ENCODE results near the gene UPF3A.
A peak's percentile ranks its signal among the peaks of the same experiment; 100 is the strongest.

UPF3A gene

DNA sequence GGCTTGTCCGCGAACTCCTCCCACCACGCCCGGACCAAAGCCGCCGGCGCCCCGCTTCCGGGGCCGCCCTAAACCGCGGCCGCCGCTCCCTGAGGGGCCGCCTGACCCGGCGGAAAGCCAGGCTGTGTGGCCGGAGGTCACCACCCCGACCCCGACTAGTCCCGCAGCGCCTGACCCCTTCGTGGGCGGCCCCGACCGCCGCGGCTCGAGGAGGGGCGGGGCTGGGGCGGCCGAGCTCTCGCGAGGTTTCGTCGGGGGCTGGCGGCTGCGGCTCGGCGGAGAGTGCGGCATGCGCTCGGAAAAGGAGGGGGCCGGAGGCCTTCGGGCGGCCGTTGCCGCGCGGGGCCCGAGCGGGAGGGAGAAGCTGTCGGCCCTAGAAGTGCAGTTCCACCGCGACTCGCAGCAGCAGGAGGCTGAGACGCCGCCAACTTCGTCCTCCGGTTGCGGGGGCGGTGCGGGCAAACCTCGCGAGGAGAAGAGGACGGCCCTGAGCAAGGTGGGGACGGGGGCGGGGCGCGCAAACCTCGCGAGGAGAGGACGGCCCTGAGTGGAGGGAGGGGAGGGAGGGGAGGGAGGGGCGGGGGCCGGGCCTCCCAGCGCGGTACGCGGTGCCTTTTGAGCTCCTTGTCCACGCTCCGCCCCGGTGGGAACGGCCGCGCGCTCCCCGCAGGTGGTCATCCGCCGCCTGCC is at the start of gene UPF3A:
TSS of gene UPF3A (plus strand) at position 251 of the 690 bp plus-strand sequence. CDS start at position 290, 39 bp downstream.
- peak; percentile 80 for TF ChIP-seq POLR2A (IDR thresholded peaks at IDR 0.05; ENCODE audit: low read length)
- TF ChIP-seq GATA1 (IDR thresholded peaks at IDR 0.05; ENCODE audit: low read depth, low read length) = no peak
- DNase-seq = peak; percentile 95 to 97

- TF ChIP-seq GATA1 (IDR thresholded peaks at IDR 0.05; ENCODE audit: low read depth, low read length) = no peak
- TF ChIP-seq POLR2A (IDR thresholded peaks at IDR 0.05; ENCODE audit: low read length) = no peak
- DNase-seq = no peak
Observed at GRCh38 chr13:114231886-114232285, 49.5 kb upstream of the UPF3A start.

DNA sequence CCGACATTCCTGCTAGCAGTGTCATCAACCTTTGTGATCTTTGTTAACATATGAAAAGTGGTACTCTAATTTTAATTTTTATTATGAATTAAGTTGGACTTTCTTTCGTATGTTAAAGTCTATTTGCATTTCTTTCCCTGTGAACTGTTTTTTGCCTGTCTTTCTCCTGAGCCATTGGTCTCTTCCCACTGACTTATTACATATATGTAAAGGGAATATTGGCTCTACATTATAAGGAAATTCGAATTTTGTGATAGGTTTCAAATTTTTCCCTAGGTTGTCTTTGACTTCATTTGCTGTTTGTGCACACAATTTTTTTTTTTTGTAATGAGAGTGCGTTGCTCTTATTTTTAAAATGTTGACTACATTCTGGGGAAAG is 47.1 kb upstream of the UPF3A start:
- TF ChIP-seq GATA1 (IDR thresholded peaks at IDR 0.05; ENCODE audit: low read depth, low read length) = no peak
- no peak for TF ChIP-seq POLR2A (IDR thresholded peaks at IDR 0.05; ENCODE audit: low read length)
- no peak for DNase-seq

GRCh38 chr13:114234645-114235421 is 46.6 kb upstream of the UPF3A start, which contains the start of gene CDC16:
CDC16 (plus strand) TSS chr13:114234897; CDS start chr13:114235085, 188 bp downstream.
- peak; percentile 95 to 96 for DNase-seq
- TF ChIP-seq GATA1 (IDR thresholded peaks at IDR 0.05; ENCODE audit: low read depth, low read length) (no peak), POLR2A (IDR thresholded peaks at IDR 0.05; ENCODE audit: low read length) (peak; percentile 75)

GRCh38 chr13:114235697-114236096 is 45.7 kb upstream of the UPF3A start:
- TF ChIP-seq POLR2A (IDR thresholded peaks at IDR 0.05; ENCODE audit: low read length) (no peak), GATA1 (IDR thresholded peaks at IDR 0.05; ENCODE audit: low read depth, low read length) (no peak)
- DNase-seq = peak; percentile 17 to 53

- TF ChIP-seq POLR2A (IDR thresholded peaks at IDR 0.05; ENCODE audit: low read length) (no peak), GATA1 (IDR thresholded peaks at IDR 0.05; ENCODE audit: low read depth, low read length) (no peak)
- DNase-seq = no peak
Observed at GRCh38 chr13:114236227-114236626, 45.2 kb upstream of the UPF3A start.

- TF ChIP-seq GATA1 (IDR thresholded peaks at IDR 0.05; ENCODE audit: low read depth, low read length) (no peak), POLR2A (IDR thresholded peaks at IDR 0.05; ENCODE audit: low read length) (no peak)
- DNase-seq = no peak
Observed at GRCh38 chr13:114237415-114238112, 43.8 kb upstream of the UPF3A start.

- TF ChIP-seq GATA1 (IDR thresholded peaks at IDR 0.05; ENCODE audit: low read depth, low read length) (no peak), POLR2A (IDR thresholded peaks at IDR 0.05; ENCODE audit: low read length) (no peak)
- DNase-seq = peak; percentile 13 to 19
Observed at GRCh38 chr13:114241918-114242317, 39.5 kb upstream of the UPF3A start.

DNA sequence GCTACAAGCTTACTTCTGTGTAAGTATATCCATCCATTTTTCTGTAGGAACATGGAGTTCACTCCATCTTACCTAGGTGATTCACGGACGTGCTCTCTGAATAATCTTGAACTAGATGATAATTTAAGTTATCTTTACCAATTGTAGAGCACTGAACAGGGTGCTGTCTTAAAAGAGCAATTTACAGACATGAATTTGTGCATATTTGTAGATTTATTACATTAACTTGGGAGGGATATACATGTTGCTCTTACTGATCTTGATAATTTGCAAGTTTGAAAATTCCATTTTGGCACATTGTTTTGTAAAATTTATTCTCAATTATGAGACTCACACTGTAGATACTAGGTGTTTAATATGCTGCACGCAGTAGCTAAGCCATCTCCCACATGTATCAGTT is 37.4 kb upstream of the UPF3A start:
- TF ChIP-seq GATA1 (IDR thresholded peaks at IDR 0.05; ENCODE audit: low read depth, low read length) = no peak
- no peak for TF ChIP-seq POLR2A (IDR thresholded peaks at IDR 0.05; ENCODE audit: low read length)
- no peak for DNase-seq

DNA sequence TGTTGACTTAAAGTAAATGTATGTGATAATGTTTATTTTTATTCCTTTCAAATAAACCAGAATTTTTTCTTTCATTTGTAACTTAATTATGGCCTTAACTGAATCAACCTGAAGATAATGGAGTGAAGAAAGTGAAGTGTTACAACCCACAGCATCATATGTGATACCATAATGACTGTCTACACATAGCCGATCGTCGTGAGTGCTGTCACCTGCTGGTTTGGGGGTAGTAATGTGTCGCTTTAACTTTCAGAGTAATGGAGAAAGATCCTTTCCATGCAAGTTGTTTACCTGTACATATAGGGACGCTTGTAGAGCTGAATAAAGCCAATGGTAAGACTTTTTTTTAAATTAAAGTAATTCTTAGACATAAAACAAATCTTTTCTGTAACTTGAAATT is 36.8 kb upstream of the UPF3A start:
- TF ChIP-seq POLR2A (IDR thresholded peaks at IDR 0.05; ENCODE audit: low read length) (no peak), GATA1 (IDR thresholded peaks at IDR 0.05; ENCODE audit: low read depth, low read length) (no peak)
- DNase-seq = no peak

DNA sequence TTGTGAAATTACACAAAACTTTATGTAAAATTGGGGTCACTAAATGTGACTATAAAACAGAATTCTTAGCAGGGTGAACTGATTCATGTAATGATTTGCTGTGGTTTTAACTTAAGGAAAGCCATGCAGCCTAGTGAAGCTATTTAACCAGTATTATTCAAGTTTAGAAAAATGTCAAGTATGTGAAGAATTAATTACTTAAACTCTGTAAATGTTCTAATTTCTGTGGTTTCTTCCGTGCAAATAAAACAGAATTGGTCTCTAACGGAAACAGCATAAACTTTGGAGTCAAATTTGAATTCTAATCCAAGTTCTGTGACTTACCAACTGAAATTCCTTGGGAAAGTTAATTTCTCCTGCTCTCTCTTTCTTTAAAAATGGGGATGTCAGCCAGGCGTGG is 33.4 kb upstream of the UPF3A start:
- no peak for DNase-seq
- TF ChIP-seq GATA1 (IDR thresholded peaks at IDR 0.05; ENCODE audit: low read depth, low read length) (no peak), POLR2A (IDR thresholded peaks at IDR 0.05; ENCODE audit: low read length) (no peak)

DNA sequence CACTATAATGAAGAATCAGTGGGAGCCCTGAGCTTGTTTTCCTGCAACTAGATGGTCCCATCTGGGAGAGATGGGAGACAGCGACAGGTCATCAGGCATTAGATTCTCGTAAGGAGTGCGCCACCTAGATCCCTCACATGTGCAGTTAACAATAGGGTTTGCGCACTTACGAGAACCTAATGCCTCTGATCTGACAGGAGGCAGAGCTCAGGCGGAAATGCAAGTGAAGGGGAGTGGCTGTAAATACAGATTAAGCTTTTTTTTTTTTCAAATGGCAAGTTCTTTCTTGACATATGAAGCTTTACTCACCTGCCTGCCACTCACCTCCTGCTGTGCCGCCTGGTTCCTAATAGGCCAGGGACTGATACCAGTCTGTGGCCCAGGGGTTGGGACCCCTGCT is 32.3 kb upstream of the UPF3A start:
- TF ChIP-seq GATA1 (IDR thresholded peaks at IDR 0.05; ENCODE audit: low read depth, low read length) = no peak
- TF ChIP-seq POLR2A (IDR thresholded peaks at IDR 0.05; ENCODE audit: low read length) = no peak
- DNase-seq = no peak

GRCh38 chr13:114251639-114252440 is 29.6 kb upstream of the UPF3A start:
- TF ChIP-seq POLR2A (IDR thresholded peaks at IDR 0.05; ENCODE audit: low read length) = peak; percentile 22
- DNase-seq = peak; percentile 42 to 81
